Ishikawa (cell line): ENCODE results near the gene AVL9.

ENCODE experiments used
- CEBPB ChIP-seq: IDR thresholded peaks from 2 replicates; pipeline ENCODE4 v1.6.1; 2012
- CREB1 ChIP-seq: IDR thresholded peaks from 2 replicates; pipeline ENCODE4 v1.6.1; 2012; ENCODE audit warnings: low read depth
- EGR1 ChIP-seq: IDR thresholded peaks from 2 replicates; pipeline ENCODE4 v1.6.1; 2012
- EP300 ChIP-seq: IDR thresholded peaks from 2 replicates; pipeline ENCODE4 v1.6.1; 2012; ENCODE audit warnings: borderline replicate concordance
- FOXM1 ChIP-seq: IDR thresholded peaks from 2 replicates; pipeline ENCODE4 v1.6.1; 2012; ENCODE audit warnings: low read depth, borderline replicate concordance
- NFIC ChIP-seq: IDR thresholded peaks from 2 replicates; pipeline ENCODE4 v1.6.1; 2012
- RAD21 ChIP-seq: IDR thresholded peaks from 2 replicates; pipeline ENCODE4 v1.6.1; 2012; ENCODE audit warnings: low read depth
- REST ChIP-seq: IDR thresholded peaks from 2 replicates; pipeline ENCODE4 v1.6.1; 2012; ENCODE audit warnings: low read depth, mild to moderate bottlenecking
- TAF1 ChIP-seq: IDR thresholded peaks from 2 replicates; pipeline ENCODE4 v1.6.1; 2012; ENCODE audit warnings: low read depth, mild to moderate bottlenecking
- TEAD4 ChIP-seq: IDR thresholded peaks from 2 replicates; pipeline ENCODE4 v1.6.1; 2012
- YY1 ChIP-seq: IDR thresholded peaks from 2 replicates; pipeline ENCODE4 v1.6.1; 2012; ENCODE audit warnings: low read depth
- ZBTB7A ChIP-seq: IDR thresholded peaks from 2 replicates; pipeline ENCODE4 v1.6.1; 2012; ENCODE audit warnings: low read depth
- TF ChIP-seq, protein P1 (sequence below): IDR thresholded peaks from 2 replicates; pipeline ENCODE4 v1.6.1; 2012
- TF ChIP-seq, protein P2 (sequence below): IDR thresholded peaks from 2 replicates; pipeline ENCODE4 v1.6.1; 2012

DNA sequence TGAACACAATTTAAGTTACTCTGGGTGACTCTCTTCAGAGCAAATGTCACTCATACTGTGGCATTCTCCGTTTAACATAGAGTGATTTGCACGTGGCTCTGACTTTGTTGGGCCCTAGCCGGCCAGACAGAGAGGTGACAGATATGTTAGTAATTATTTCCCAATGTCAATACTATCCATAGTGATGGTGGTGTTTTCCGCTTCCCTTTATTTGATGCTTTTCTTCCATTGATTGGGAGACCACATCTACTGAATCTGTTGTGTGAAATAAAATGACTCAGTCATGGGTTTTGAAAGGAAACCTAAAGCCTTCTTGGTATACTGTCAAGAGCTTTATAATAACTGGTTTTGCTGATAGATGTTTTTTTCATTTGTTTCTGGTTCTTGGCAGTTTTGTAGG is 7.4 kb downstream of the AVL9 start:
- TF ChIP-seq REST (no peak), FOXM1 (no peak), NFIC (no peak), TAF1 (no peak), EP300 (no peak), CREB1 (no peak), EGR1 (no peak), TEAD4 (no peak), RAD21 (no peak), YY1 (no peak), CEBPB (no peak), ZBTB7A (no peak)
- TF ChIP-seq, protein P1, sequence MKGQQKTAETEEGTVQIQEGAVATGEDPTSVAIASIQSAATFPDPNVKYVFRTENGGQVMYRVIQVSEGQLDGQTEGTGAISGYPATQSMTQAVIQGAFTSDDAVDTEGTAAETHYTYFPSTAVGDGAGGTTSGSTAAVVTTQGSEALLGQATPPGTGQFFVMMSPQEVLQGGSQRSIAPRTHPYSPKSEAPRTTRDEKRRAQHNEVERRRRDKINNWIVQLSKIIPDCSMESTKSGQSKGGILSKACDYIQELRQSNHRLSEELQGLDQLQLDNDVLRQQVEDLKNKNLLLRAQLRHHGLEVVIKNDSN = no peak
- TF ChIP-seq, protein P2, sequence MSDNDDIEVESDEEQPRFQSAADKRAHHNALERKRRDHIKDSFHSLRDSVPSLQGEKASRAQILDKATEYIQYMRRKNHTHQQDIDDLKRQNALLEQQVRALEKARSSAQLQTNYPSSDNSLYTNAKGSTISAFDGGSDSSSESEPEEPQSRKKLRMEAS = no peak
